HTR-8/SVneo (cell line): ENCODE results near the gene FCSK.
"Not testable (repeated sequence)": the region's sequence is repeated elsewhere in the genome, so short reads cannot be mapped to it uniquely, and the experiment has no call there.

Experiments used
- DNase-seq: peaks from one replicate; pipeline ENCODE4 v3.0.0; 2011; ENCODE audit warnings: low spot score, mixed read lengths; ENCODE audit not compliant: insufficient read length
- FAIRE-seq: peaks from 2 replicates; lab custom pipeline; 2011; peaks lifted over from hg19 to GRCh38; lab: Jason Lieb, UNC

The FCSK gene

GRCh38 chr16:70454222-70455034 lies at the start of gene FCSK:
Gene FCSK, plus strand, starts transcription at chr16:70454595. Its CDS starts 8,596 bp downstream, at chr16:70463191.
- peak; percentile 97 for FAIRE-seq
- DNase-seq = peak; percentile 97

GRCh38 chr16:70406104-70406503 lies 48.3 kb upstream of the FCSK start:
- not testable (repeated sequence) for FAIRE-seq, DNase-seq

GRCh38 chr16:70407811-70408274 lies 46.6 kb upstream of the FCSK start:
- DNase-seq = no peak
- no peak for FAIRE-seq

GRCh38 chr16:70410734-70411133 lies 43.7 kb upstream of the FCSK start:
- FAIRE-seq = no peak
- no peak for DNase-seq

- FAIRE-seq = no peak
- DNase-seq = no peak
These were observed 42.0 kb upstream of the FCSK start for GRCh38 chr16:70412385-70412784.

- not testable (repeated sequence) for FAIRE-seq, DNase-seq
These were observed 40.8 kb upstream of the FCSK start for GRCh38 chr16:70413572-70413971.

GRCh38 chr16:70416748-70417616 lies 37.4 kb upstream of the FCSK start:
- FAIRE-seq (no peak), DNase-seq (no peak)

GRCh38 chr16:70417661-70418060 lies 36.7 kb upstream of the FCSK start:
- no peak for DNase-seq
- no peak for FAIRE-seq

- no peak for DNase-seq
- no peak for FAIRE-seq
These were observed 36.0 kb upstream of the FCSK start for GRCh38 chr16:70418274-70418992.

GRCh38 chr16:70418993-70419318 lies 35.4 kb upstream of the FCSK start:
- DNase-seq (no peak), FAIRE-seq (no peak)

GRCh38 chr16:70419384-70420327 lies 34.7 kb upstream of the FCSK start:
- no peak for FAIRE-seq
- DNase-seq = no peak

GRCh38 chr16:70421014-70421413 lies 33.4 kb upstream of the FCSK start:
- no peak for DNase-seq
- no peak for FAIRE-seq

- no peak for FAIRE-seq
These were observed 32.7 kb upstream of the FCSK start for GRCh38 chr16:70421473-70422311.

GRCh38 chr16:70422543-70422942 lies 31.9 kb upstream of the FCSK start:
- FAIRE-seq (no peak), DNase-seq (no peak)

More at GRCh38 chr16:70421473-70422311, 32.7 kb upstream of the FCSK start:
- no peak for DNase-seq

- DNase-seq (no peak), FAIRE-seq (no peak)
These were observed 26.6 kb upstream of the FCSK start for GRCh38 chr16:70427786-70428177.

GRCh38 chr16:70428178-70428998 lies 26.0 kb upstream of the FCSK start:
- DNase-seq = peak; percentile 97
- peak; percentile 95 for FAIRE-seq

GRCh38 chr16:70429888-70430666 lies 24.3 kb upstream of the FCSK start:
- no peak for DNase-seq
- FAIRE-seq = no peak
